C4-2B (cell line): ENCODE data around the gene GNG8.

Source experiments
- ZFX ChIP-seq: fragments of 450-650 bp; IDR thresholded peaks from 2 replicates; pipeline ENCODE4 v1.6.1; 2017
- TF ChIP-seq, protein P1 (sequence below): fragments of 450-650 bp; conservative IDR thresholded peaks from 2 replicates; pipeline ENCODE4 v1.5.1; 2017; ENCODE audit warnings: mild to moderate bottlenecking

DNA sequence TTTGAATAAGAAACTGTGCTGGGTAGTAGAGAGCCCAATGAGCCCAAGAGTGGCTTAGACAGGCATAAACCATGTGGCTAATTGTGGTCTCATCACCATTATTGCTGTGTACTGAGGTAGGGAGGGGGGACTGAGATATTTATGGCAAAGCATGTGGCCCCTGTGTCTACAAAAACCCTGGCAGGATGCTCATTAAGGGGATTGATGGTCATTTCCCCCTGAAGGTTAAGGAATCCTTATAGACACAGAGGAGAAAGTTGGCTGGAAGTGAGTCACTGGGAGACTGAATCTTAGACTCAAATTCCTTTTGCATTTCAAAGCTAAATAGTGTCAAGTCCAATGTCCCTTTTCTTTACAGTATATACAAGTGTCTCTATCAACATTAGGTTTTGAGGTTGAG, 34.8 kb upstream of the GNG8 start:
- TF ChIP-seq, protein P1, sequence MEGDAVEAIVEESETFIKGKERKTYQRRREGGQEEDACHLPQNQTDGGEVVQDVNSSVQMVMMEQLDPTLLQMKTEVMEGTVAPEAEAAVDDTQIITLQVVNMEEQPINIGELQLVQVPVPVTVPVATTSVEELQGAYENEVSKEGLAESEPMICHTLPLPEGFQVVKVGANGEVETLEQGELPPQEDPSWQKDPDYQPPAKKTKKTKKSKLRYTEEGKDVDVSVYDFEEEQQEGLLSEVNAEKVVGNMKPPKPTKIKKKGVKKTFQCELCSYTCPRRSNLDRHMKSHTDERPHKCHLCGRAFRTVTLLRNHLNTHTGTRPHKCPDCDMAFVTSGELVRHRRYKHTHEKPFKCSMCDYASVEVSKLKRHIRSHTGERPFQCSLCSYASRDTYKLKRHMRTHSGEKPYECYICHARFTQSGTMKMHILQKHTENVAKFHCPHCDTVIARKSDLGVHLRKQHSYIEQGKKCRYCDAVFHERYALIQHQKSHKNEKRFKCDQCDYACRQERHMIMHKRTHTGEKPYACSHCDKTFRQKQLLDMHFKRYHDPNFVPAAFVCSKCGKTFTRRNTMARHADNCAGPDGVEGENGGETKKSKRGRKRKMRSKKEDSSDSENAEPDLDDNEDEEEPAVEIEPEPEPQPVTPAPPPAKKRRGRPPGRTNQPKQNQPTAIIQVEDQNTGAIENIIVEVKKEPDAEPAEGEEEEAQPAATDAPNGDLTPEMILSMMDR: no peak
- no peak for TF ChIP-seq ZFX
